Measurements from ENCODE around the gene ZNF267.
"Not testable (repeated sequence)": the region's sequence is repeated elsewhere in the genome, so short reads cannot be mapped to it uniquely, and the experiment has no call there.

ZNF267 gene

GRCh38 chr16:31880322-31880979 lies 6.8 kb downstream of the ZNF267 start:
- no peak for DNase-seq

DNA sequence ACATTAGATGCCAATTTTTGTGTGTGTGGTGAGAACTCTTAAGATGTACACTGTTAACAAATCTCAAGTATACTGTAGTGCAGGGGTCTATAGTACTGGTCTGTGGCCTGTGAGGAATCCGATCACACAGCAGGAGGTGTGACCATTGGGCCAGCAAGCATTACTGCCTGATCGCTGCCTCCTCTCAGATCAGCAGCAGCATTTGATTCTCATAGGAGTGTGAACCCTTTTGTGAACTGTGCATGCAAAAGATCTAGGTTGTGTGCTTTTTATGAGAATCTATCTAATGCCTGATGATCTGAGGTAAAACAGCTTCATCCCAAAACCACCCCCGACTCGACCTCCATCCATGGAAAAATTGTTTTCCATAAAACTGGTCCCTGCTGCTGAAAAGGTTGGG lies 12.6 kb downstream of the ZNF267 start:
- no peak for DNase-seq

DNA sequence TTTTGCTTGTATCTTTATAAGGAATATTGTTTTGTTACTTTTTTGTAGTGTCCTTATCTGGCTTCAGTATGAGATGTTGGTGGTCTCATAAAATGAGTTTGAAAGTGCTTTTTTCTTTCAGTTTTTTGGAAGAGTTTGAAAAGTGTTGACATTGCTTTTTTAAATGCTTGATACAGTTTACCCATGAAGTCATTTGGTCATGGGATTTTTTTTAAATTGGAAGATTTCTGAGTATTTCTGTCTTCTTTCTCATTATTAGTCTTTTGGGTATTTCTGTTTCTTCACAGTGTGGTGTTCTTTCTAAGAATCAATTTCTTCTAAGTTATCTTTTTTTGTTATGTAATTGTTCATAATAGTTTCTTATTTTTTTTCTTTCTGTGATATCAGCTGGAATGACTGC lies 15.1 kb downstream of the ZNF267 start:
- DNase-seq, result no peak

DNA sequence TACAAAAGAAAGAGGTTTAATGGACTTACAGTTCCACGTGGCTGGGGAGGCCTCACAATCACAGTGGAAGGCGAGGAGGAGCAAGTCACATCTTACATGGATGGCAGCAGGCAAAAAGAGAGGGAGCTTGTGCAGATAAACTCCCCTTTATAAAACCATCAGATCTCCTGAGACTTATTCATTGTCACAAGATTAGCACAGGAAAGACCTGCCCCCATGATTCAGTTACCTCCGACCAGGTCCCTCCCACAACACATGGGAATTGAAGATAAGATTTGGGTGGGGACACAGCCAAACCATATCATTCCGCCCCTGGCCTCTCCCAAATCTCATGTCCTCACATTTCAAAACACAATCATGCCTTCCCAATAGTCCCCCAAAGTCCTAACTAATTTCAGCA lies 18.5 kb downstream of the ZNF267 start:
- DNase-seq, result not testable (repeated sequence)

DNA sequence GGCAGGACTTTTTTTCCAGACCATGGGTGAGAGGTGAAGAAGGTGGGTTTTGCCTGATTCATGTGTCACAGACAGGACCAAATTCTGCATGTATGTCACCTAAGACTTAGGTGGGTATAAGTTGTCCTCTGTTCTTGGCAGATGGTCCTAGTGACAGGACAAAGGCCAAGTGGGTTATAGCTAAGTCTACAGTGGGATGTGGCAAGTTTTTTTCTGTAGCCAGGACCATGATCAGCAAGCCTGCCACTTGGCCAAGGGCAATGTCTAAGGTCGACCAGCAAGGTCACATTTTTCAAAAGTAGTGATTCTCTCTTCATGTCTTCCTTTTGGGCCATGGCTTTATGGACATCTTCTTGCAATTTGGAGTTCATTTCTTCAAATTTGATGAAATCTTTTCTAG lies 20.2 kb downstream of the ZNF267 start:
- DNase-seq, result no peak

GRCh38 chr16:31897283-31897682 lies 23.7 kb downstream of the ZNF267 start:
- no peak for DNase-seq

DNA sequence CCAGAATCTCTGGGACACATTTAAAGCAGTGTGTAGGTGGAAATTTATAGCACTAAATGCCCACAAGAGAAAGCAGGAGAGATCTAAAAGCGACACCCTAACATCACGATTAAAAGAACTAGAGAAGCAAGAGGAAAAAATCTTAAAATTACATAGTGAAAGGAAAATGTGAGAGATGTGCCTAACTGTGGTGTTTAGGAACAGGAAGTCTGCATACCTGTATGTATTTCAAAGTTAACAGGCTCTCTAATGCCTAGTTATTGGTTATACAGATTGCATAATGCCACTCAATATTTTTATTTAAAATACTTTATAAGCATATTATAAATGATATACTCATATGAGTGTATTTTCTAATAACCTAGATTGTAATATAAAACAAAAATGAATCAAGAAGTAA lies 25.9 kb downstream of the ZNF267 start:
- no peak for DNase-seq

DNA sequence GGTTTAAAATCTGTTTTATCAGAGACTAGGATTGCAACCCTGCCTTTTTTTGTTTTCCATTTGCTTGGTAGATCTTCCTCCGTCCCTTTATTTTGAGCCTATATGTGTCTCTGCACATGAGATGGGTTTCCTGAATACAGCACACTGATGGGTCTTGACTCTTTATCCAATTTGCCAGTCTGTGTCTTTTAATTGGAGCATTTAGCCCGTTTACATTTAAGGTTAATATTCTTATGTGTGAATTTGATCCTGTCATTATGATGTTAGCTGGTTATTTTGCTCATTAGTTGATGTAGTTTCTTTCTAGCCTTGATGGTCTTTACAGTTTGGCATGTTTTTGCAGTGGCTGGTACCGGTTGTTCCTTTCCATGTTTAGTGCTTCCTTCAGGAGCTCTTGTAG lies 31.0 kb downstream of the ZNF267 start:
- DNase-seq, result not testable (repeated sequence)

- DNase-seq, result no peak
These were observed 40.1 kb downstream of the ZNF267 start for GRCh38 chr16:31913668-31914067.

GRCh38 chr16:31916056-31916488 lies 42.5 kb downstream of the ZNF267 start:
- no peak for DNase-seq

GRCh38 chr16:31920373-31920772 lies 46.8 kb downstream of the ZNF267 start:
- no peak for DNase-seq

DNA sequence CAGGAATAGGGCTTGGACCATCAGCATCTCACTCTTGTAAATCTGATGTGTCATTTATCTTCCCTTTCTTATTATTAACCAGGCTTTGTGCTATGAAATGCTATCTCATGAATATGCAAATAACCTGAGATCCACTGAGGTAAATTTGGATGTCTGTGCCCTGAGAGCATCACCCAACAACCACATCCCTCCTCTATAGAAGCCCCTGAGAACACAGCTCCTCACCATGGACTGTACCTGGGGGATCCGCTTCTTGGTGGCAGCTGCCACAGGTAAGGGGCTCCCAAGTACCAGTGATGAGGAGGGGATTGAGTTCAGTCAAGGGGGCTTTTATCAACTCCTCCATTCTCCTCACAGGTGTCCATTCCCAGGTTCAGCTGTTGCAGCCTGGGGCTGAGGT lies 78.2 kb downstream of the ZNF267 start:
- DNase-seq, result not testable (repeated sequence)

DNA sequence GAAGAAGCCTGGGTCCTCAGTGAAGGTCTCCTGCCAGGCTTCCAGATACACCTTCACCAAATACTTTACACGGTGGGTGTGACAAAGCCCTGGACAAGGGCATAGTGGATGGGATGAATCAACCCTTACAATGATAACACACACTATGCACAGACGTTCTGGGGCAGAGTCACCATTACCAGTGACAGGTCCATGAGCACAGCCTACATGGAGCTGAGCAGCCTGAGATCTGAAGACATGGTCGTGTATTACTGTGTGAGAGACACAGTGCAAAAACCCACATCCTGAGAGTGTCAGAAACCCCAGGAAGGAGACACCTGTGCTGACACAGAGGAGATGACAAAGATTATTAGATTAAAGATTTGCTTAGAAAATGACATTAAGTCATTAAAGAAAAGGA lies 78.6 kb downstream of the ZNF267 start:
- DNase-seq, result not testable (repeated sequence)

DNA sequence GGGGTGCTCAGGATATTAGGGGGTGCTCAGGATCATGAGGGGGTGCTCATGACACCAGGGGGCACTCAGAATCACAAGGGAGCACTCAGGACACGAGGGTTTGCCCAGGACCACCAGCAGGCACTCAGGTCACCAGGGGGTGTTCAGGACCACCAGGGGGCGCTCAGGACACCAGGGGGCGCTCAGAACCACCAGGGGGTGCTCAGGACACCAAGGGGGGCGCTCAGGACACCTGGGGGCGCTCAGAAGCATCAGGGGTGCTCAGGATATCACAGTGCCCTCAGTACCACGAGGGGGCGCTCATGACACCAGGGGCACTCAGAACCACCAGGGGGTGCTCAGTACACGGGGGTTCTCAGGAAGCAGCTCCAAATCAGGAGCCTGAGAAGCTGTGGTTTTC lies 82.6 kb downstream of the ZNF267 start:
- DNase-seq, result not testable (repeated sequence)

GRCh38 chr16:31960186-31960910 lies 86.7 kb downstream of the ZNF267 start:
- not testable (repeated sequence) for DNase-seq

Data from activated CD8-positive, alpha-beta memory T cell treated with anti-CD3 and anti-CD28 coated beads for 24 hours (primary cell).